Vagina (tissue), 2 donors: ENCODE measurements around the gene ELOVL5.

ENCODE experiments used
- POLR2AphosphoS5 ChIP-seq, 2 donors: sonication (generic); formaldehyde crosslinking; IDR thresholded peaks; one replicate each; pipeline ENCODE4 v1.9.0; 2017; ENCODE audit warnings: antibody characterized with exemption in 2 of 2, mild to moderate bottlenecking in 2 of 2, low read depth in 1 of 2; ENCODE audit not compliant: insufficient read depth in 1 of 2
- TF ChIP-seq, protein P1 (sequence below), 3 experiments: fragments of 450-650 bp in 2 of 3; fragments of 200-600 bp in 1 of 3; sonication (generic) in 1 of 3; IDR thresholded peaks; one replicate each; pipeline ENCODE4 v1.5.1; 2017 to 2019; ENCODE audit warnings: antibody characterized with exemption in 3 of 3, mild to moderate bottlenecking in 2 of 3, moderate library complexity in 2 of 3

DNA sequence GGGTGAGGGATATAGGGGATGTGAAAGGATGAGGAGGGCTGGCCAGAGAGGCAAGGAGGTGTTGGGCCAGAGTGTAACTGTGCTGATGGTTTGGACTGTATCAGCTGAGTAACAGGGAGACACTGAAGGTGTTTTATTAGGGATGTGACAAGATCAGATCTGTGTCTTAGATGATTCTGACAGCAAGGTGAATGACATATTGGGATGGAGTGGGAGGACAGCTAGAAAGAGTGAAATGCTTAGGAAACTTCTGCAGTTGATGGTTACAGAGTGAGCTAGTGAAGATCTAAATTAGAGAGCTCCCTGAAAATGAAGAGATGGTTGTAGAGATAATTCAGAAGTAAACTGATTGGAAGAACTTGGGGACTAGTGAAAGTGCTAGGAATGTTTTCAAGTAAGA, 47.2 kb upstream of the ELOVL5 start:
- TF ChIP-seq, protein P1, sequence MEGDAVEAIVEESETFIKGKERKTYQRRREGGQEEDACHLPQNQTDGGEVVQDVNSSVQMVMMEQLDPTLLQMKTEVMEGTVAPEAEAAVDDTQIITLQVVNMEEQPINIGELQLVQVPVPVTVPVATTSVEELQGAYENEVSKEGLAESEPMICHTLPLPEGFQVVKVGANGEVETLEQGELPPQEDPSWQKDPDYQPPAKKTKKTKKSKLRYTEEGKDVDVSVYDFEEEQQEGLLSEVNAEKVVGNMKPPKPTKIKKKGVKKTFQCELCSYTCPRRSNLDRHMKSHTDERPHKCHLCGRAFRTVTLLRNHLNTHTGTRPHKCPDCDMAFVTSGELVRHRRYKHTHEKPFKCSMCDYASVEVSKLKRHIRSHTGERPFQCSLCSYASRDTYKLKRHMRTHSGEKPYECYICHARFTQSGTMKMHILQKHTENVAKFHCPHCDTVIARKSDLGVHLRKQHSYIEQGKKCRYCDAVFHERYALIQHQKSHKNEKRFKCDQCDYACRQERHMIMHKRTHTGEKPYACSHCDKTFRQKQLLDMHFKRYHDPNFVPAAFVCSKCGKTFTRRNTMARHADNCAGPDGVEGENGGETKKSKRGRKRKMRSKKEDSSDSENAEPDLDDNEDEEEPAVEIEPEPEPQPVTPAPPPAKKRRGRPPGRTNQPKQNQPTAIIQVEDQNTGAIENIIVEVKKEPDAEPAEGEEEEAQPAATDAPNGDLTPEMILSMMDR (IDR thresholded peaks at IDR 0.05): no peak
- no peak for TF ChIP-seq POLR2AphosphoS5 (IDR thresholded peaks at IDR 0.05; ENCODE audit: insufficient read depth in 1 of 2, low read depth in 1 of 2)
